ENCODE data around the gene HNRNPH2.

Gene HNRNPH2

GRCh38 chrX:101397779-101398178 lies 10.2 kb upstream of the HNRNPH2 start:
- no peak for DNase-seq

- DNase-seq: no peak
Observed at GRCh38 chrX:101398694-101399093, 9.3 kb upstream of the HNRNPH2 start.

GRCh38 chrX:101399825-101400224 lies 8.2 kb upstream of the HNRNPH2 start:
- no peak for DNase-seq

GRCh38 chrX:101407167-101407747 lies 765 bp upstream of the HNRNPH2 start:
- DNase-seq: no peak

- no peak for DNase-seq
Observed at GRCh38 chrX:101408532-101408841, 465 bp downstream of the HNRNPH2 start.

- DNase-seq: no peak
Observed at GRCh38 chrX:101409043-101409442, 1.0 kb downstream of the HNRNPH2 start.

- no peak for DNase-seq
Observed at GRCh38 chrX:101410461-101410860, 2.4 kb downstream of the HNRNPH2 start.

- DNase-seq: no peak
Observed at GRCh38 chrX:101411984-101412383, 4.0 kb downstream of the HNRNPH2 start.

- no peak for DNase-seq
Observed at GRCh38 chrX:101415180-101416145, 7.4 kb downstream of the HNRNPH2 start.

- DNase-seq: no peak
Observed at GRCh38 chrX:101416691-101417090, 8.7 kb downstream of the HNRNPH2 start.

- no peak for DNase-seq
Observed at GRCh38 chrX:101417190-101417589, 9.2 kb downstream of the HNRNPH2 start.

GRCh38 chrX:101417981-101418841 lies 10.2 kb downstream of the HNRNPH2 start:
- DNase-seq: peak; percentile 4

- no peak for DNase-seq
Observed at GRCh38 chrX:101419489-101419888, 11.5 kb downstream of the HNRNPH2 start.

GRCh38 chrX:101427954-101428353 lies 19.9 kb downstream of the HNRNPH2 start:
- no peak for DNase-seq

GRCh38 chrX:101429934-101430333 lies 21.9 kb downstream of the HNRNPH2 start:
- no peak for DNase-seq

GRCh38 chrX:101430457-101431078 lies 22.5 kb downstream of the HNRNPH2 start:
- no peak for DNase-seq

- DNase-seq: no peak
Observed at GRCh38 chrX:101442085-101442484, 34.1 kb downstream of the HNRNPH2 start.

GRCh38 chrX:101449279-101449678 lies 41.3 kb downstream of the HNRNPH2 start:
- no peak for DNase-seq

GRCh38 chrX:101450085-101450484 lies 42.1 kb downstream of the HNRNPH2 start:
- no peak for DNase-seq

GRCh38 chrX:101450961-101451360 lies 42.9 kb downstream of the HNRNPH2 start:
- DNase-seq: no peak

- DNase-seq: no peak
Observed at GRCh38 chrX:101452056-101452455, 44.0 kb downstream of the HNRNPH2 start.

GRCh38 chrX:101460669-101461068 lies 52.6 kb downstream of the HNRNPH2 start:
- no peak for DNase-seq

GRCh38 chrX:101462892-101463291 lies 54.9 kb downstream of the HNRNPH2 start:
- DNase-seq: no peak
